NCI-H146 (cell line): ENCODE data around the gene HMG20A.
A peak's percentile ranks its signal among the peaks of the same experiment; 100 is the strongest.
"Not testable (repeated sequence)": the region's sequence is repeated elsewhere in the genome, so short reads cannot be mapped to it uniquely, and the experiment has no call there.

Experiments
- DNase-seq: peaks from one replicate; lab custom pipeline; 2025; lab: John Stamatoyannopoulos, UW

The HMG20A gene

GRCh38 chr15:77420610-77421369, at the start of gene HMG20A:
TSS of gene HMG20A (plus strand) at chr15:77420888. CDS start at chr15:77458408, 37,520 bp downstream.
- peak; percentile 77 for DNase-seq

GRCh38 chr15:77371850-77372563, 48.7 kb upstream of the HMG20A start:
- no peak for DNase-seq

GRCh38 chr15:77373441-77373840, 47.2 kb upstream of the HMG20A start:
- DNase-seq = no peak

- no peak for DNase-seq
Observed at GRCh38 chr15:77375133-77375532, 45.6 kb upstream of the HMG20A start.

- peak; percentile 3 for DNase-seq
Observed at GRCh38 chr15:77376770-77377169, 43.9 kb upstream of the HMG20A start.

GRCh38 chr15:77380033-77380432, 40.7 kb upstream of the HMG20A start:
- DNase-seq = no peak

- DNase-seq = no peak
Observed at GRCh38 chr15:77384086-77384485, 36.6 kb upstream of the HMG20A start.

- DNase-seq = no peak
Observed at GRCh38 chr15:77384589-77385359, 35.9 kb upstream of the HMG20A start.

GRCh38 chr15:77386626-77387025, 34.1 kb upstream of the HMG20A start:
- no peak for DNase-seq

- DNase-seq = no peak
Observed at GRCh38 chr15:77387365-77388105, 33.2 kb upstream of the HMG20A start.

GRCh38 chr15:77391372-77391951, 29.2 kb upstream of the HMG20A start:
- no peak for DNase-seq

- DNase-seq = no peak
Observed at GRCh38 chr15:77392762-77393470, 27.8 kb upstream of the HMG20A start.

- no peak for DNase-seq
Observed at GRCh38 chr15:77393471-77393840, 27.2 kb upstream of the HMG20A start.

GRCh38 chr15:77395013-77395774, 25.5 kb upstream of the HMG20A start:
- DNase-seq = no peak

GRCh38 chr15:77396692-77397091, 24.0 kb upstream of the HMG20A start:
- DNase-seq = no peak

GRCh38 chr15:77398927-77399326, 21.8 kb upstream of the HMG20A start:
- no peak for DNase-seq

GRCh38 chr15:77400258-77400657, 20.4 kb upstream of the HMG20A start:
- DNase-seq = no peak

- no peak for DNase-seq
Observed at GRCh38 chr15:77402740-77403379, 17.8 kb upstream of the HMG20A start.

GRCh38 chr15:77406173-77406759, 14.4 kb upstream of the HMG20A start:
- not testable (repeated sequence) for DNase-seq
